Thyroid gland (tissue), 4 donors: ENCODE data around the gene FOXJ3. TPM values are rescaled to one million over a fixed set of nuclear protein-coding genes. Genes with fewer than 3 reads are reported as not detected.

Experiments used
- DNase-seq, 2 donors: peaks; one replicate each; pipeline ENCODE4 v3.0.0-alpha.2; 2019
- H3K27ac ChIP-seq, 3 donors: fragments of 200-600 bp; sonication (generic); 1 replicate in 2 of 3; 2 replicates in 1 of 3; pipeline ENCODE4 v1.5.1; 2016 to 2019; ENCODE audit warnings: mild to moderate bottlenecking in 1 of 3, moderate library complexity in 1 of 3
- H3K27me3 ChIP-seq: fragments of 200-600 bp; sonication (generic); one replicate; pipeline ENCODE4 v1.5.1; 2019
- H3K36me3 ChIP-seq, 2 donors: fragments of 200-600 bp; sonication (generic); one replicate each; pipeline ENCODE4 v1.5.1; 2016 to 2019
- H3K4me1 ChIP-seq, 2 donors: fragments of 200-600 bp; sonication (generic); one replicate each; pipeline ENCODE4 v1.5.1; 2017 to 2019
- H3K4me3 ChIP-seq, 3 donors: fragments of 200-600 bp; sonication (generic); replicated peaks in 1 of 3; 1 replicate in 2 of 3; 2 replicates in 1 of 3; pipeline ENCODE4 v1.5.1; 2016; ENCODE audit warnings: mild to moderate bottlenecking in 1 of 3
- H3K9me3 ChIP-seq: fragments of 200-600 bp; sonication (generic); one replicate; pipeline ENCODE4 v1.5.1; 2017
- CTCF ChIP-seq, 6 experiments: fragments of 200-600 bp in 3 of 6; fragments of 450-650 bp in 3 of 6; sonication (generic) in 3 of 6; IDR thresholded peaks; one replicate each; pipeline ENCODE4 v1.5.1; 2016 to 2019; ENCODE audit warnings: antibody characterized with exemption in 6 of 6, mild to moderate bottlenecking in 2 of 6, inconsistent platforms in 1 of 6, moderate library complexity in 1 of 6
- POLR2A ChIP-seq, 2 donors: fragments of 450-650 bp; IDR thresholded peaks; one replicate each; pipeline ENCODE4 v1.6.1; 2017; ENCODE audit warnings: antibody characterized with exemption in 2 of 2, mild to moderate bottlenecking in 2 of 2, moderate library complexity in 1 of 2
- WGBS, 2 donors: methylation state at CpG; one replicate each; pipeline ENCODE4 v1.1.5; 2017; 5-methylcytosine and 5-hydroxymethylcytosine counted together
- intact Hi-C: fragments of 100-400 bp; cut with DNase I; formaldehyde crosslinking; loops from one replicate; pipeline ENCODE4 v1.15.1; 2023
- total RNA-seq, 4 donors: library from RNA; depleted of rRNA; stranded (reverse); fragments of >200 nt; gene quantifications; one replicate each; pipeline ENCODE4 v1.2.3, GENCODE V29; 2016

FOXJ3 gene
- total RNA-seq, 4 donors from 2014 or later = 55.4 to 87.5 (median 81.0) TPM

GRCh38 chr1:42158189-42158588 lies 176.8 kb downstream of the FOXJ3 start:
- H3K27ac ChIP-seq = no peak overlapping the region
- DNase-seq = no peak
- TF ChIP-seq CTCF (IDR thresholded peaks at IDR 0.05) = no peak
- no peak for TF ChIP-seq POLR2A (IDR thresholded peaks at IDR 0.05)
- WGBS, 2 donors = 80 to 88% methylated on average over 2 of the region's 2 CpGs
- H3K36me3 ChIP-seq = no peaks in the 10 kb centered on the region
- no peaks in the 10 kb centered on the region for H3K27me3 ChIP-seq
- H3K4me1 ChIP-seq = peaks cover 7 to 11% of the 10 kb centered on the region in 2 donors
- no peak overlapping the region for H3K4me3 ChIP-seq
- no peaks in the 10 kb centered on the region for H3K9me3 ChIP-seq
- intact Hi-C loops = no loop called here

GRCh38 chr1:42157667-42158066 lies 177.4 kb downstream of the FOXJ3 start:
- 68 to 78% methylated on average over 7 of the region's 7 CpGs for WGBS, 2 donors
- DNase-seq = no peak
- Histone ChIP-seq H3K4me1 (peaks cover 7 to 9% of the 10 kb centered on the region in 2 donors), H3K36me3 (no peaks in the 10 kb centered on the region), H3K27me3 (no peaks in the 10 kb centered on the region), H3K27ac (no peak overlapping the region), H3K9me3 (no peaks in the 10 kb centered on the region), H3K4me3 (no peak overlapping the region)
- intact Hi-C loops = no loop called here
- no peak for TF ChIP-seq CTCF (IDR thresholded peaks at IDR 0.05)
- TF ChIP-seq POLR2A (IDR thresholded peaks at IDR 0.05) = no peak

GRCh38 chr1:42155362-42155761 lies 179.7 kb downstream of the FOXJ3 start:
- TF ChIP-seq POLR2A (IDR thresholded peaks at IDR 0.05) = no peak
- TF ChIP-seq CTCF (IDR thresholded peaks at IDR 0.05) = no peak
- no peaks in the 10 kb centered on the region for H3K4me1 ChIP-seq
- no peaks in the 10 kb centered on the region for H3K36me3 ChIP-seq
- no peak overlapping the region for H3K27ac ChIP-seq
- WGBS, 2 donors = 88 to 100% methylated on average over 2 to 9 of the region's 12 CpGs
- DNase-seq = no peak
- no peaks in the 10 kb centered on the region for H3K27me3 ChIP-seq
- intact Hi-C loops = no loop called here
- H3K4me3 ChIP-seq = no peak overlapping the region
- H3K9me3 ChIP-seq = no peaks in the 10 kb centered on the region

GRCh38 chr1:42154685-42155084 lies 180.3 kb downstream of the FOXJ3 start:
- Histone ChIP-seq H3K4me3 (no peak overlapping the region), H3K27ac (no peak overlapping the region), H3K9me3 (no peaks in the 10 kb centered on the region), H3K4me1 (no peaks in the 10 kb centered on the region), H3K36me3 (no peaks in the 10 kb centered on the region), H3K27me3 (no peaks in the 10 kb centered on the region)
- intact Hi-C loops = no loop called here
- no peak for TF ChIP-seq CTCF (IDR thresholded peaks at IDR 0.05)
- TF ChIP-seq POLR2A (IDR thresholded peaks at IDR 0.05) = no peak
- 91 to 94% methylated on average over 11 of the region's 13 CpGs for WGBS, 2 donors
- DNase-seq = no peak

- Histone ChIP-seq H3K27me3 (no peaks in the 10 kb centered on the region), H3K9me3 (no peaks in the 10 kb centered on the region), H3K36me3 (no peaks in the 10 kb centered on the region), H3K4me1 (no peaks in the 10 kb centered on the region), H3K27ac (no peak overlapping the region), H3K4me3 (no peak overlapping the region)
- DNase-seq = no peak
- no peak for TF ChIP-seq POLR2A (IDR thresholded peaks at IDR 0.05)
- no peak for TF ChIP-seq CTCF (IDR thresholded peaks at IDR 0.05)
- 82 to 90% methylated on average over 3 to 4 of the region's 6 CpGs for WGBS, 2 donors
- intact Hi-C loops = no loop called here
Observed at GRCh38 chr1:42153624-42154023, 181.4 kb downstream of the FOXJ3 start.
